H54 (cell line): ENCODE results near the gene ELOVL1.

Experiments used
- DNase-seq: peaks from one replicate; pipeline ENCODE4 v3.0.0; 2011; ENCODE audit warnings: low spot score, mixed read lengths; ENCODE audit not compliant: insufficient read length
- FAIRE-seq: peaks from 3 replicates; lab custom pipeline; 2011; peaks lifted over from hg19 to GRCh38; lab: Jason Lieb, UNC
- POLR2A ChIP-seq: IDR thresholded peaks from 2 replicates; pipeline ENCODE4 v1.6.1; 2011; ENCODE audit warnings: low read depth, mild to moderate bottlenecking, low read length

Gene ELOVL1

GRCh38 chr1:43318831-43319230 lies 49.0 kb downstream of the ELOVL1 start:
- DNase-seq, result no peak
- FAIRE-seq, result no peak
- TF ChIP-seq POLR2A, result no peak

DNA sequence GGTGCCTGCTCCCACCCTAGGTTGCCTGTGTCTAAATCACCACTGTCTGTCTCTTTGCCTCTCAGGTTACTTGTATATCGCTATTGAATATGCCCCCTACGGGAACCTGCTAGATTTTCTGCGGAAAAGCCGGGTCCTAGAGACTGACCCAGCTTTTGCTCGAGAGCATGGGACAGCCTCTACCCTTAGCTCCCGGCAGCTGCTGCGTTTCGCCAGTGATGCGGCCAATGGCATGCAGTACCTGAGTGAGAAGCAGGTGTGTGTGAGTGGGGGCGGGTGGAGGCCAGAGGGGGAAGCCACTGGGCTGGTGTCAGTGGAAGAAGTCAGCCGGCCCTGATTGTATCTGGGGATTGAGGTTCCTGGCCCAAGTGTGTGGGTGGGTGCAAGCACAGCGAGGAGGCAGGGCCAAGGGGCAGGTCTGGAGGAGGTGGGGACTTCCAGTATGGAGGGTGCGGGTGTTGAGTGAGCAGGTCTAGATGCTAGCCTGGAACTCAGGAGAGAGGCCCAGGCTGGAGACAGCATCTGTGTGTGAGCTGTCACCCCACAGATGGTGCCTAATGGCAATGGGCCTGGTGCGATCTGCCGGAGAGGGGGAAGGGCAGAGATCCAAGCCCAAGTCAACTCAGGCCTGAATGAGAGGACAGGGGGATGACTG lies 49.9 kb downstream of the ELOVL1 start:
- no peak for DNase-seq
- no peak for FAIRE-seq

DNA sequence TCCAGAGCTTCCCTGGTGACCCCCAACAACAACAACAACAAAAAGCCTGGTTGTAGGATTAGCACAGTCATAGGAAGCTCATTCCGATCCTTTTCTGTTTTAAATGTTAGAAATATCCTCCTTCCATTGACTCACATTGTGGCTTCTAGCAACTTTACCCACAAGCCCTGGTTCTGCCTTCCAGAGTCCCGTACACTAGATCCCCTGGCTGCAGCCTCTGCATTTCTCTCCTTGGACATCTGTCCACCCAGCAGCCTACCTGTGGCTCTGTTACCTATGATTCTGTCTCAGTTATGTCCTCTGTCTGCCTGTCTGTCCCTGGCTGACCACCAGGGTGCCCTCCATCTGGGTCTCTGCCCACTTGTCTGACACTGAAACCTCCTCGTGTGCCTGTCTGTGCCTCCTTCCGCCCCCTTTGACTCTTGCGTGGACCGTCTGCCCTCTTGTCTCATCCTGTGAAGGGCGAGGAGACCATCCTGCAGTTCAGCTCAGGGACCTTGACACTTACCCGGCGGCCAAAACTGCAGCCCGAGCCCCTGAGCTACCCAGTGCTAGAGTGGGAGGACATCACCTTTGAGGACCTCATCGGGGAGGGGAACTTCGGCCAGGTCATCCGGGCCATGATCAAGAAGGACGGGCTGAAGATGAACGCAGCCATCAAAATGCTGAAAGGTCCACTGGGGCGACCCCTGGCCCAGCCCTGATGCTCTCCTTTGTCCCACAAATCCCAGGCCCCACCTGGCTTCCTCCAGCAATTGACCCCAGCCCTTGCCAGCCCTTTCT lies 50.9 kb downstream of the ELOVL1 start:
- no peak for TF ChIP-seq POLR2A
- FAIRE-seq (no peak), DNase-seq (no peak)

More for the DNA sequence above, 49.9 kb downstream of the ELOVL1 start:
- no peak for TF ChIP-seq POLR2A

- TF ChIP-seq POLR2A, result no peak
- no peak for DNase-seq
- FAIRE-seq, result no peak
Measured at GRCh38 chr1:43315963-43316737, 51.7 kb downstream of the ELOVL1 start.

- FAIRE-seq, result no peak
- TF ChIP-seq POLR2A, result no peak
- no peak for DNase-seq
Measured at GRCh38 chr1:43315481-43315880, 52.3 kb downstream of the ELOVL1 start.

- DNase-seq (no peak), FAIRE-seq (no peak)
- TF ChIP-seq POLR2A, result no peak
Measured at GRCh38 chr1:43314233-43314632, 53.6 kb downstream of the ELOVL1 start.

DNA sequence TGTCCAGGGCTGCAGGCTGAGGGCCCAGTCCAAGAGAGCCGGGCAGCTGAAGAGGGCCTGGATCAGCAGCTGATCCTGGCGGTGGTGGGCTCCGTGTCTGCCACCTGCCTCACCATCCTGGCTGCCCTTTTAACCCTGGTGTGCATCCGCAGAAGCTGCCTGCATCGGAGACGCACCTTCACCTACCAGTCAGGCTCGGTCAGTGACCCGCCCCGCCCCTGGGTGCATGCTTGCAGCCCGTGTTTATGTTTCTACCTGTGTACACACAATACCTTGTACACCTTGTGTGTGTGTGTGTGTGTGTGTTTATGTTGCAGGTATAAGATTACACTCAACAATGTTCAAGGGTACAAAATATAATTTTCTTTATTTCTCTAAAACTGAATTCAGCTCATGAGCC lies 54.0 kb downstream of the ELOVL1 start:
- no peak for FAIRE-seq
- no peak for DNase-seq
- TF ChIP-seq POLR2A, result no peak
